Neural cell (in vitro differentiated cells): ENCODE measurements around the gene MARF1. TPM values are rescaled to one million over a fixed set of nuclear protein-coding genes. Genes with fewer than 3 reads are reported as not detected.

Source experiments
- H2AFZ ChIP-seq: fragments of 200-600, 300-800 bp; sonication (generic), shearing (Covaris generic); 2 replicates; pipeline ENCODE4 v1.6.0; 2014; ENCODE audit warnings: low read depth, mild to moderate bottlenecking, antibody characterized with exemption, low read length, moderate library complexity
- H3F3A ChIP-seq: fragments of 200-600 bp; shearing (Covaris generic); 2 replicates; pipeline ENCODE4 v1.6.1; 2016; ENCODE audit warnings: mild to moderate bottlenecking, moderate library complexity, mixed read lengths, antibody characterized with exemption, low read length; ENCODE audit not compliant: insufficient read depth, poor library complexity, severe bottlenecking
- H3K27ac ChIP-seq: fragments of 200-600, 300-800 bp; sonication (generic), shearing (Covaris generic); 2 replicates; pipeline ENCODE4 v1.5.1; 2014; ENCODE audit warnings: mild to moderate bottlenecking, low read length, moderate library complexity
- H3K27me3 ChIP-seq: fragments of 300-800, 200-600 bp; sonication (generic), shearing (Covaris generic); 2 replicates; pipeline ENCODE4 v1.6.0; 2014; ENCODE audit warnings: mild to moderate bottlenecking, low read depth, low read length, moderate library complexity; ENCODE audit not compliant: insufficient read depth
- H3K36me3 ChIP-seq: fragments of 300-800, 200-600 bp; sonication (generic), shearing (Covaris generic); 2 replicates; pipeline ENCODE4 v1.5.1; 2014; ENCODE audit warnings: mild to moderate bottlenecking, antibody characterized with exemption, low read length, moderate library complexity; ENCODE audit not compliant: insufficient read depth
- H3K4me2 ChIP-seq: fragments of 300-800, 200-600 bp; sonication (generic), shearing (Covaris generic); 2 replicates; pipeline ENCODE4 v1.6.0; 2014; ENCODE audit warnings: mild to moderate bottlenecking, low read length
- H3K4me3 ChIP-seq: fragments of 300-800, 200-600 bp; sonication (generic), shearing (Covaris generic); 2 replicates; pipeline ENCODE4 v1.5.1; 2014; ENCODE audit warnings: mild to moderate bottlenecking, low read length, moderate library complexity
- H3K79me2 ChIP-seq: fragments of 200-600 bp; shearing (Covaris generic); replicated peaks from 2 replicates; pipeline ENCODE4 v1.6.0; 2014; ENCODE audit warnings: mild to moderate bottlenecking, low read length, moderate library complexity; ENCODE audit not compliant: insufficient read depth
- H3K9ac ChIP-seq: fragments of 300-800, 200-600 bp; sonication (generic), shearing (Covaris generic); 2 replicates; pipeline ENCODE4 v1.6.1; 2016; ENCODE audit warnings: mild to moderate bottlenecking, low read length, mixed read lengths
- H3K9me2 ChIP-seq: fragments of 200-600 bp; shearing (Covaris generic); 2 replicates; pipeline ENCODE4 v1.6.1; 2016; ENCODE audit warnings: mild to moderate bottlenecking, low read length, mixed read lengths; ENCODE audit not compliant: insufficient read depth
- H3K9me3 ChIP-seq: fragments of 200-600, 300-800 bp; sonication (generic), shearing (Covaris generic); 2 replicates; pipeline ENCODE4 v1.6.1; 2016; ENCODE audit warnings: mild to moderate bottlenecking, mixed run types, low read length, moderate library complexity, mixed read lengths
- H4K20me1 ChIP-seq: fragments of 200-600 bp; shearing (Covaris generic); 2 replicates; pipeline ENCODE4 v1.6.1; 2016; ENCODE audit warnings: mild to moderate bottlenecking, mixed run types; ENCODE audit not compliant: insufficient read depth
- CTCF ChIP-seq: fragments of 450-650 bp; IDR thresholded peaks from 2 replicates; pipeline ENCODE4 v1.5.1; 2014; ENCODE audit warnings: antibody characterized with exemption, mild to moderate bottlenecking, moderate library complexity; ENCODE audit not compliant: poor library complexity, severe bottlenecking
- EP300 ChIP-seq: fragments of 450-650 bp; conservative IDR thresholded peaks from 2 replicates; pipeline ENCODE4 v1.6.1; 2014; ENCODE audit warnings: antibody characterized with exemption, mild to moderate bottlenecking, moderate library complexity; ENCODE audit not compliant: poor library complexity, severe bottlenecking
- EZH2 ChIP-seq: fragments of 200-600, 300-800 bp; shearing (Covaris generic), sonication (generic); IDR thresholded peaks from 2 replicates; pipeline ENCODE4 v1.6.1; 2014; ENCODE audit warnings: antibody characterized with exemption, low read length, borderline replicate concordance, mild to moderate bottlenecking; ENCODE audit not compliant: insufficient read depth, poor library complexity, severe bottlenecking
- MXI1 ChIP-seq: fragments of 450-650 bp; conservative IDR thresholded peaks from 2 replicates; pipeline ENCODE4 v1.6.1; 2014; ENCODE audit warnings: antibody characterized with exemption, mild to moderate bottlenecking; ENCODE audit not compliant: poor library complexity, severe bottlenecking
- POLR2AphosphoS5 ChIP-seq: IDR thresholded peaks from 2 replicates; pipeline ENCODE4 v1.6.1; 2012
- RAD21 ChIP-seq: fragments of 450-650 bp; conservative IDR thresholded peaks from 2 replicates; pipeline ENCODE4 v1.6.1; 2014; ENCODE audit warnings: antibody characterized with exemption, mild to moderate bottlenecking, moderate library complexity
- REST ChIP-seq: IDR thresholded peaks from 2 replicates; pipeline ENCODE4 v1.6.1; 2012; ENCODE audit warnings: borderline replicate concordance
- SMC3 ChIP-seq: fragments of 450-650 bp; conservative IDR thresholded peaks from 2 replicates; pipeline ENCODE4 v1.6.1; 2014; ENCODE audit warnings: antibody characterized with exemption, mild to moderate bottlenecking, moderate library complexity; ENCODE audit not compliant: poor library complexity
- TAF1 ChIP-seq: IDR thresholded peaks from 2 replicates; pipeline ENCODE4 v1.6.1; 2012; ENCODE audit warnings: low read depth
- polyA plus RNA-seq: library from polyadenylated mRNA; depleted of rRNA; stranded (reverse); fragments of >200 nt; gene quantifications from 2 replicates; pipeline ENCODE4 v1.2.3, GENCODE V29; 2014

Gene MARF1
- polyA plus RNA-seq, 1 donor from 2014 or later = 23.2 TPM

- Histone ChIP-seq H3K27ac (no peak overlapping the region), H2AFZ (no peak overlapping the region), H3K4me3 (no peak overlapping the region), H3K4me2 (no peak overlapping the region), H4K20me1 (no peaks in the 10 kb centered on the region), H3K27me3 (no peaks in the 10 kb centered on the region), H3K9ac (no peak overlapping the region), H3K79me2 (no peaks in the 10 kb centered on the region), H3K9me2 (no peaks in the 10 kb centered on the region), H3F3A (no peaks in the 10 kb centered on the region), H3K36me3 (peaks cover 20% of the 10 kb centered on the region), H3K9me3 (peaks cover 14% of the 10 kb centered on the region)
- no peak for TF ChIP-seq MXI1
- TF ChIP-seq EZH2 = no peak
- no peak for TF ChIP-seq RAD21
- TF ChIP-seq EP300 = no peak
- TF ChIP-seq POLR2AphosphoS5 = no peak
- no peak for TF ChIP-seq TAF1
- no peak for TF ChIP-seq CTCF
- TF ChIP-seq REST = no peak
- TF ChIP-seq SMC3 = no peak
Observed at GRCh38 chr16:15583526-15583925, 59.4 kb downstream of the MARF1 start.

- Histone ChIP-seq H3K9me2 (no peaks in the 10 kb centered on the region), H3K36me3 (peaks cover 6% of the 10 kb centered on the region), H3K27me3 (no peaks in the 10 kb centered on the region), H3K9me3 (peaks cover under 1% of the 10 kb centered on the region), H4K20me1 (no peaks in the 10 kb centered on the region), H3K4me2 (no peak overlapping the region), H3K9ac (no peak overlapping the region), H3K4me3 (no peak overlapping the region), H3F3A (no peaks in the 10 kb centered on the region), H3K27ac (no peak overlapping the region), H2AFZ (no peak overlapping the region), H3K79me2 (no peaks in the 10 kb centered on the region)
- no peak for TF ChIP-seq POLR2AphosphoS5
- TF ChIP-seq CTCF = no peak
Observed at GRCh38 chr16:15581127-15581815, 61.7 kb downstream of the MARF1 start.
